IMR-90 (cell line): ENCODE results near the gene SLFN12L. TPM values are rescaled to one million over a fixed set of nuclear protein-coding genes. Genes with fewer than 3 reads are reported as not detected.

Experiments
- ATAC-seq: fragments of 200-7000 bp; cut with Tn5 transposase; 2 replicates; pipeline ENCODE4 v1.9.1; 2020; ENCODE audit warnings: low read depth, mild to moderate bottlenecking, moderate library complexity
- BruUV-seq: library from RNA; stranded (reverse); fragments of 400-500 nt; replicated peaks from 2 replicates; lab custom pipeline; 2021; lab: Mats Ljungman, UMichigan
- CTCF ChIA-PET: fragments of 300-600 bp; formaldehyde crosslinking; extraction: SDS; loops from one replicate; lab custom pipeline; 2021; ENCODE audit warnings: antibody characterized with exemption; lab: Yijun Ruan, JAX
- POLR2A ChIA-PET: fragments of 300-600 bp; sonication (Branson Sonifier 250); formaldehyde crosslinking; loops from one replicate; lab custom pipeline; 2022; ENCODE audit warnings: antibody characterized with exemption; ENCODE audit not compliant: unreplicated experiment; lab: Charles Lee
- DNase-seq: peaks from one replicate; pipeline ENCODE4 v3.0.0; 2013
- H2AFZ ChIP-seq: replicated peaks from 2 replicates; pipeline ENCODE3; 2013; ENCODE audit warnings: low read length, mild to moderate bottlenecking; ENCODE audit not compliant: poor library complexity
- H2AK5ac ChIP-seq: 2 replicates; pipeline ENCODE4 v1.6.1; 2013; ENCODE audit warnings: low read depth, low read length, inconsistent platforms
- H2AK9ac ChIP-seq: replicated peaks from 2 replicates; pipeline ENCODE3; 2013; ENCODE audit warnings: mild to moderate bottlenecking, low read depth, low read length, moderate library complexity; ENCODE audit not compliant: poor library complexity
- H2BK120ac ChIP-seq: 2 replicates; pipeline ENCODE4 v1.6.1; 2013; ENCODE audit warnings: low read depth, low read length, inconsistent platforms
- H2BK15ac ChIP-seq: 3 replicates; pipeline ENCODE4 v1.6.1; 2013; ENCODE audit warnings: low read depth, low read length, inconsistent platforms
- H2BK20ac ChIP-seq: 2 replicates; pipeline ENCODE4 v1.6.1; 2013; ENCODE audit warnings: low read depth, mild to moderate bottlenecking, inconsistent platforms, low read length, moderate library complexity
- H2BK5ac ChIP-seq: 2 replicates; pipeline ENCODE4 v1.6.1; 2013; ENCODE audit warnings: mild to moderate bottlenecking, low read depth, low read length, inconsistent platforms; ENCODE audit not compliant: poor library complexity, severe bottlenecking
- H3K14ac ChIP-seq: replicated peaks from 2 replicates; pipeline ENCODE4 v1.6.1; 2013; ENCODE audit warnings: low read depth, low read length, inconsistent platforms
- H3K18ac ChIP-seq: 2 replicates; pipeline ENCODE4 v1.6.1; 2013; ENCODE audit warnings: low read depth, low read length, control low read depth
- H3K23ac ChIP-seq: 2 replicates; pipeline ENCODE4 v1.6.1; 2013; ENCODE audit warnings: low read depth, low read length, inconsistent platforms
- H3K27ac ChIP-seq: 2 replicates; pipeline ENCODE4 v1.5.1; 2013; ENCODE audit warnings: mild to moderate bottlenecking, control low read depth, low read length; ENCODE audit not compliant: insufficient read depth
- H3K27me3 ChIP-seq: 2 replicates; pipeline ENCODE4 v1.6.1; 2013; ENCODE audit warnings: low read length; ENCODE audit not compliant: control insufficient read depth, insufficient read depth
- H3K36me3 ChIP-seq: 2 replicates; pipeline ENCODE4 v1.6.1; 2013; ENCODE audit warnings: low read length, mixed read lengths; ENCODE audit not compliant: control insufficient read depth, insufficient read depth
- H3K4ac ChIP-seq: 2 replicates; pipeline ENCODE4 v1.6.1; 2013; ENCODE audit warnings: low read depth, low read length, inconsistent platforms
- H3K4me1 ChIP-seq: 2 replicates; pipeline ENCODE4 v1.6.1; 2013; ENCODE audit warnings: low read length, mixed read lengths; ENCODE audit not compliant: control insufficient read depth, insufficient read depth
- H3K4me2 ChIP-seq: 2 replicates; pipeline ENCODE4 v1.6.1; 2013; ENCODE audit warnings: low read depth, mild to moderate bottlenecking, control low read depth, low read length, moderate library complexity
- H3K4me3 ChIP-seq: 2 replicates; pipeline ENCODE4 v1.5.1; 2013; ENCODE audit warnings: low read depth, mild to moderate bottlenecking, control low read depth, low read length, moderate library complexity; ENCODE audit not compliant: insufficient read depth
- H3K56ac ChIP-seq: 2 replicates; pipeline ENCODE4 v1.6.1; 2013; ENCODE audit warnings: low read length, inconsistent platforms; ENCODE audit not compliant: insufficient read depth; ENCODE audit errors: extremely low read depth
- H3K79me1 ChIP-seq, 2 experiments: 2 replicates each; pipeline ENCODE4 v1.6.1; 2013; ENCODE audit warnings: low read length in 2 of 2, inconsistent platforms in 1 of 2, low read depth in 1 of 2
- H3K9ac ChIP-seq: 2 replicates; pipeline ENCODE4 v1.6.1; 2013; ENCODE audit warnings: low read depth, low read length, control low read depth
- H3K9me1 ChIP-seq: 2 replicates; pipeline ENCODE4 v1.6.1; 2013; ENCODE audit warnings: low read length, inconsistent platforms; ENCODE audit not compliant: insufficient read depth
- H3K9me3 ChIP-seq: 2 replicates; pipeline ENCODE4 v1.6.1; 2013; ENCODE audit warnings: low read length; ENCODE audit not compliant: control insufficient read depth, insufficient read depth
- H4K20me1 ChIP-seq: 2 replicates; pipeline ENCODE4 v1.6.1; 2013; ENCODE audit warnings: low read length, inconsistent platforms; ENCODE audit not compliant: insufficient read depth
- H4K5ac ChIP-seq: 2 replicates; pipeline ENCODE4 v1.6.1; 2013; ENCODE audit warnings: mild to moderate bottlenecking, low read depth, low read length, control low read depth
- H4K8ac ChIP-seq, 2 experiments: 2 replicates each; pipeline ENCODE4 v1.6.1; 2013; ENCODE audit warnings: low read depth in 2 of 2, low read length in 2 of 2, control low read depth in 1 of 2, inconsistent platforms in 1 of 2
- H4K91ac ChIP-seq: 2 replicates; pipeline ENCODE4 v1.6.1; 2013; ENCODE audit warnings: low read depth, low read length, inconsistent platforms; ENCODE audit not compliant: insufficient read depth
- CHD1 ChIP-seq: IDR thresholded peaks from 2 replicates; pipeline ENCODE4 v1.6.1; 2012; ENCODE audit warnings: low read depth, low read length, improper control_type of control experiment
- MAFK ChIP-seq: IDR thresholded peaks from 2 replicates; pipeline ENCODE4 v1.6.1; 2012; ENCODE audit warnings: low read depth, low read length, improper control_type of control experiment
- NFE2L2 ChIP-seq: fragments of 150-350 bp; IDR thresholded peaks from 2 replicates; pipeline ENCODE4 v1.6.1; 2016; ENCODE audit warnings: low read depth, mild to moderate bottlenecking, low read length
- POLR2A ChIP-seq: IDR thresholded peaks from 2 replicates; pipeline ENCODE4 v1.6.1; 2012; ENCODE audit warnings: mild to moderate bottlenecking, low read depth, low read length
- RAD21 ChIP-seq: IDR thresholded peaks from 2 replicates; pipeline ENCODE4 v1.6.1; 2012; ENCODE audit warnings: low read length, improper control_type of control experiment
- RFX5 ChIP-seq: IDR thresholded peaks from 2 replicates; pipeline ENCODE4 v1.8.0; 2012; ENCODE audit warnings: low read depth, mild to moderate bottlenecking, low read length, moderate library complexity
- WGBS, 2 experiments: methylation state at CpG; one replicate each; pipeline versions ENCODE4 v1.1.5 to v1.1.7; 2013; ENCODE audit warnings: missing lambda C conversion rate in 2 of 2; ENCODE audit not compliant: insufficient read length in 1 of 2; ENCODE audit errors: extremely low coverage in 2 of 2; 5-methylcytosine and 5-hydroxymethylcytosine counted together
- dilution Hi-C: fragments of 300-500 bp; cut with HindIII; formaldehyde crosslinking; loops from one replicate; pipeline ENCODE4 v1.14.3; 2018; ENCODE audit warnings: low sequenced_read_pairs; ENCODE audit not compliant: unreplicated experiment
- in situ Hi-C: fragments of 300-500 bp; cut with MboI; formaldehyde crosslinking; loops from 3 replicates; pipeline ENCODE4 v1.14.3; 2019; ENCODE audit warnings: low sequenced_read_pairs, inconsistent platforms, mixed read lengths
- intact Hi-C: fragments of 100-400 bp; cut with micrococcal nuclease; formaldehyde crosslinking; loops from 2 replicates; pipeline ENCODE4 v1.10.0; 2022
- polyA plus RNA-seq, 3 experiments: library from polyadenylated mRNA; depleted of rRNA; stranded (reverse); fragments of >200 nt; gene quantifications; 2 replicates each; pipeline ENCODE4 v1.2.3, GENCODE V29; 2012; ENCODE audit warnings: low replicate concordance in 1 of 3
- total RNA-seq: library from RNA; depleted of rRNA; stranded (reverse); fragments of >200 nt; gene quantifications from 2 replicates; pipeline ENCODE4 v1.2.3, GENCODE V29; 2012
- TF ChIP-seq, protein P1 (sequence below): conservative IDR thresholded peaks from 2 replicates; pipeline ENCODE4 v1.5.1; 2012; ENCODE audit warnings: mild to moderate bottlenecking, low read depth, low read length, improper control_type of control experiment
- TF ChIP-seq, protein P2 (sequence below): fragments of 150-350 bp; IDR thresholded peaks from 2 replicates; pipeline ENCODE4 v1.6.1; 2017; ENCODE audit warnings: mild to moderate bottlenecking, antibody characterized with exemption, low read length, low read depth
- TF ChIP-seq, protein P3 (sequence below): fragments of 150-350 bp; IDR thresholded peaks from 2 replicates; pipeline ENCODE4 v1.6.1; 2016; ENCODE audit warnings: low read depth, mild to moderate bottlenecking, low read length, moderate library complexity, borderline replicate concordance

SLFN12L gene
- total and polyA plus RNA-seq, 2 of the 4 experiments (the other 2 are of a cell fraction): 0.18 TPM; not detected in 1

DNA sequence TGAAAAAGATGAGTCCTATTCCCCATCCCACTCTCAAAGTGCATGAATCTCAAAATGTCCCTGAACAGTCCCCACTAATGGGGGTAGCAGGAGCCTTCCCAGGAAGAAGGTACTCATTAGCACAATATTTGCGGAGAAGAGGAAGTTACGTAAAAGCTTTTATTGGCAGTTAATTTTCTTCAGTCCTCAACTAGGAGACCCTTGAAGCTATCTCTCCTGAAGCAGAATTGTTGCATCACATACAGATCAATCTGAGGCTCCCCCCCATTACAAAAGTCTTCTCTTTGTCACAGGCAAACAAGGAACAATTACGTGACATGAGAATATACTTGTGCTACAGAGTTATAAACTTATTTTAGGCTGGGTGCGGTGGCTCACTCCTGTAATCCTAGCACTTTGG, 14.2 kb downstream of the SLFN12L start:
- Histone ChIP-seq H3K79me1 (no peaks in the 10 kb centered on the region), H3K4ac (no peak overlapping the region), H4K91ac (no peak overlapping the region), H3K9me1 (no peaks in the 10 kb centered on the region), H3K4me3 (no peak overlapping the region), H4K5ac (no peak overlapping the region), H3K23ac (no peak overlapping the region), H3K9ac (no peak overlapping the region), H2BK15ac (no peak overlapping the region), H2AK9ac (no peak overlapping the region), H4K20me1 (no peaks in the 10 kb centered on the region), H2BK120ac (no peak overlapping the region), H2AK5ac (no peak overlapping the region), H3K56ac (no peak overlapping the region), H2AFZ (no peak overlapping the region), H2BK20ac (no peak overlapping the region), H3K9me3 (no peaks in the 10 kb centered on the region), H3K36me3 (no peaks in the 10 kb centered on the region), H3K27ac (no peak overlapping the region), H3K4me1 (no peaks in the 10 kb centered on the region), H3K14ac (no peak overlapping the region), H3K4me2 (no peak overlapping the region), H2BK5ac (no peak overlapping the region), H3K27me3 (peaks cover 10% of the 10 kb centered on the region), H3K18ac (no peak overlapping the region), H4K8ac (no peak overlapping the region)
- intact Hi-C loops (no loop called here), dilution Hi-C loops (no loop called here), in situ Hi-C loops (no loop called here)
- no TSS peak for BruUV-seq
- POLR2A ChIA-PET: no interaction called here
- DNase-seq (no peak), ATAC-seq (no peak)
- CTCF ChIA-PET: no interaction called here
- WGBS, 2 experiments: no CpG with 5 or more reads among the region's 4 CpGs
- no peak for TF ChIP-seq POLR2A
- TF ChIP-seq, protein P1, sequence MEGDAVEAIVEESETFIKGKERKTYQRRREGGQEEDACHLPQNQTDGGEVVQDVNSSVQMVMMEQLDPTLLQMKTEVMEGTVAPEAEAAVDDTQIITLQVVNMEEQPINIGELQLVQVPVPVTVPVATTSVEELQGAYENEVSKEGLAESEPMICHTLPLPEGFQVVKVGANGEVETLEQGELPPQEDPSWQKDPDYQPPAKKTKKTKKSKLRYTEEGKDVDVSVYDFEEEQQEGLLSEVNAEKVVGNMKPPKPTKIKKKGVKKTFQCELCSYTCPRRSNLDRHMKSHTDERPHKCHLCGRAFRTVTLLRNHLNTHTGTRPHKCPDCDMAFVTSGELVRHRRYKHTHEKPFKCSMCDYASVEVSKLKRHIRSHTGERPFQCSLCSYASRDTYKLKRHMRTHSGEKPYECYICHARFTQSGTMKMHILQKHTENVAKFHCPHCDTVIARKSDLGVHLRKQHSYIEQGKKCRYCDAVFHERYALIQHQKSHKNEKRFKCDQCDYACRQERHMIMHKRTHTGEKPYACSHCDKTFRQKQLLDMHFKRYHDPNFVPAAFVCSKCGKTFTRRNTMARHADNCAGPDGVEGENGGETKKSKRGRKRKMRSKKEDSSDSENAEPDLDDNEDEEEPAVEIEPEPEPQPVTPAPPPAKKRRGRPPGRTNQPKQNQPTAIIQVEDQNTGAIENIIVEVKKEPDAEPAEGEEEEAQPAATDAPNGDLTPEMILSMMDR: no peak
- TF ChIP-seq NFE2L2: no peak
- TF ChIP-seq, protein P2, sequence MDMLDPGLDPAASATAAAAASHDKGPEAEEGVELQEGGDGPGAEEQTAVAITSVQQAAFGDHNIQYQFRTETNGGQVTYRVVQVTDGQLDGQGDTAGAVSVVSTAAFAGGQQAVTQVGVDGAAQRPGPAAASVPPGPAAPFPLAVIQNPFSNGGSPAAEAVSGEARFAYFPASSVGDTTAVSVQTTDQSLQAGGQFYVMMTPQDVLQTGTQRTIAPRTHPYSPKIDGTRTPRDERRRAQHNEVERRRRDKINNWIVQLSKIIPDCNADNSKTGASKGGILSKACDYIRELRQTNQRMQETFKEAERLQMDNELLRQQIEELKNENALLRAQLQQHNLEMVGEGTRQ: no peak
- no peak for TF ChIP-seq MAFK
- TF ChIP-seq, protein P3, sequence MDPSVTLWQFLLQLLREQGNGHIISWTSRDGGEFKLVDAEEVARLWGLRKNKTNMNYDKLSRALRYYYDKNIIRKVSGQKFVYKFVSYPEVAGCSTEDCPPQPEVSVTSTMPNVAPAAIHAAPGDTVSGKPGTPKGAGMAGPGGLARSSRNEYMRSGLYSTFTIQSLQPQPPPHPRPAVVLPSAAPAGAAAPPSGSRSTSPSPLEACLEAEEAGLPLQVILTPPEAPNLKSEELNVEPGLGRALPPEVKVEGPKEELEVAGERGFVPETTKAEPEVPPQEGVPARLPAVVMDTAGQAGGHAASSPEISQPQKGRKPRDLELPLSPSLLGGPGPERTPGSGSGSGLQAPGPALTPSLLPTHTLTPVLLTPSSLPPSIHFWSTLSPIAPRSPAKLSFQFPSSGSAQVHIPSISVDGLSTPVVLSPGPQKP: no peak
- TF ChIP-seq RFX5: no peak
- TF ChIP-seq CHD1: no peak
- TF ChIP-seq RAD21: no peak
